ENCODE results near the gene CTU2.

GRCh38 chr16:88665570-88665969 lies 40.7 kb upstream of the CTU2 start:
- TF ChIP-seq GATA3 (IDR thresholded peaks at IDR 0.05; ENCODE audit: low read depth, low read length) (no peak), GATA2 (IDR thresholded peaks at IDR 0.05; ENCODE audit: low read depth, low read length) (no peak)

Data from SH-SY5Y (cell line).